AG08395 (cell line): ENCODE measurements around the gene MEGF11.

Source experiments
- DNase-seq: peaks from one replicate; pipeline ENCODE4 v3.0.0; 2012; ENCODE audit warnings: mixed read lengths, low spot score

Gene MEGF11

DNA sequence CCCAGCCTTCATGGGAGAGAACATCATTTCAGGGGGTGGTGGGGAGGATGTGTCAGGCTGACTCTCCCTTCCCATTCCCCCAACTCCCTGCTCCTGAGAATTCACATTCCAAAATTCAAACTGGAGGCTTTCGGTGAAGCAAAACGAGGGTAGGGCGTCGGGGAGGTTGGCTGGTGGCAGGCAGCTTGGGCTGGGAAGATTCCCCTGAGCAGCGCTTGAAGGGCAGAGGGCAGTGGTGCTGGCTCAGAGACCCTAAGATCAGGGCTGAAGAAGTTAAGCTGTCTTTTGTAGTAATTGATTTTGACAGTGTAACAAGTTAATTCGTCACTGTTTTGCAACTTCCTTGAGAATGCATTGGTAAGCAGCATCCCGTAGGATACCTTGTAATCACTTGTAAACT, 196.5 kb downstream of the MEGF11 start:
- DNase-seq: no peak

DNA sequence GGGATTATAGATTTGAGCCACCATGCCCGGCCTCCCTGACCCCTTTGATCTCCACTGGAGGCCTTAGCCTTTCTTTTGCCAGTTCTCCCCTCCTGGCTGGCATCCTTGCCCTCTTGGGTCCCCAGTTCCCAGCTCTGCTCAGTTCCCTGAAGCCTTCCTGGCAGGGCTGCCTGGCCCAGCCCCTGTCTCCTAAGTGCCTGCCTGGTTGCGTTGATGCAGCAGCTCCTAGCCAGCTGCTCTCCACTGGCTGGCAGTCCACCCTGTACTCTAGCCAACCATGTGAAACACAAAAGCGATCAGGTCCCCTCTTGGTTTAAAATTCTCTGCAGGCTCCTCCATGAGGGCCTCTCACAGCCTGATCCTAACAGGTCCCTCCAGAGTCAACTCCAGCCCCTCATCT, 199.6 kb downstream of the MEGF11 start:
- DNase-seq: no peak

DNA sequence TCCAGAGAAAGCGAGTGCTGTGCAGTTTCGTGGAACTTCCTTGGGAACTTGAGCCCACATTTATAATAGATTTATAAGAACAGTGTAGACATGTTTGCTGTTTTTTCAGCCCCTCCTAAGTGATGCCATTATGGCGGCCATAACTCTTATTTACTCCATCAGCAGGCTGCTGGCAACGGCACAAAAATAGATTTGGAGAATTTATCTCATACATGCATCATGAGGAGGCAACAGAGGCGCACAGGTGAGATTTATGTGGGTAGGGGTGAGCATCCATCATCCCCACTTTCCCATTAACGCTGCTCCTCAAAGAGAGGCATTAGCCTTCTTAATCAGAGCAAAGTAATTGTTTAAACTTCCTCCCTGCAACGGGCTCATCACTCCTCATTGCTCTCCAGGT, 201.7 kb downstream of the MEGF11 start:
- no peak for DNase-seq

DNA sequence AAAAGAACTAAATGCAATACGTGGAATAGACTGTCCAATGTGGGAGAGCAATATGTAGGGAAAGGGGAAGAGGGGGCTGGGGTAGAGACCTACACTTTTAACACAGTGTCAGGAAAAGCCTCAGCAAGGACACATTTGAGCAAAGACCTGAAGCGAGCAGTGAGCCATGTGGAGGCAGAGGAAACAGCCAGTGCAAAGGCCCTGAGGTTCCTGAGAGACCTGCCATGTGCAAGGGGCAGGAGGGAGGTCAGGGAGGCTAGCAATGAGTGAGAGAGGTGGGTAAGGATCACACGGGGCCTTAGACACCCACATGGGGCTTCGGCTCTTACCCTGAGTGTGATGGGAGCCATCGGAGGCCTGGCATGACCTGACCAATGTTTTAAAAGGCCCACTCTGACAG, 203.3 kb downstream of the MEGF11 start:
- DNase-seq: no peak

DNA sequence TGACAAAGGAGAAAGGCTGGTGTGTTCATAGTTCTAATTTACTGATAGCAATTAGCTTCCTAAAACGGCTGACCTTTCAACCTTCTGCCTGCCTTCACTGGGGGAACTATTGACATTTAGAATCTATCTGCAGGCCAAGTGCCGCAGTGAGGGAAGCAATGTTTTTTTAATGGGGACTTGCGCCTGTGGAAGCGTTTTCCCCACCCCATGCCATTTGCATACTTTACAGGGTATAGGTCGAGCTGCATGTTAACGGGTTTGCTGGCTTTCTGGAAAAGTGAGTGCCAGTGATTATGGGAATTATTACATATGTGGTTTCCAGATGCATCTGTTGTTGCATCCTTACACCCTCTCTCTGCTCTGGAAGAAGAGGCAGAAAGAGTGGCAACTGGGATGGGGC, 204.2 kb downstream of the MEGF11 start:
- no peak for DNase-seq

DNA sequence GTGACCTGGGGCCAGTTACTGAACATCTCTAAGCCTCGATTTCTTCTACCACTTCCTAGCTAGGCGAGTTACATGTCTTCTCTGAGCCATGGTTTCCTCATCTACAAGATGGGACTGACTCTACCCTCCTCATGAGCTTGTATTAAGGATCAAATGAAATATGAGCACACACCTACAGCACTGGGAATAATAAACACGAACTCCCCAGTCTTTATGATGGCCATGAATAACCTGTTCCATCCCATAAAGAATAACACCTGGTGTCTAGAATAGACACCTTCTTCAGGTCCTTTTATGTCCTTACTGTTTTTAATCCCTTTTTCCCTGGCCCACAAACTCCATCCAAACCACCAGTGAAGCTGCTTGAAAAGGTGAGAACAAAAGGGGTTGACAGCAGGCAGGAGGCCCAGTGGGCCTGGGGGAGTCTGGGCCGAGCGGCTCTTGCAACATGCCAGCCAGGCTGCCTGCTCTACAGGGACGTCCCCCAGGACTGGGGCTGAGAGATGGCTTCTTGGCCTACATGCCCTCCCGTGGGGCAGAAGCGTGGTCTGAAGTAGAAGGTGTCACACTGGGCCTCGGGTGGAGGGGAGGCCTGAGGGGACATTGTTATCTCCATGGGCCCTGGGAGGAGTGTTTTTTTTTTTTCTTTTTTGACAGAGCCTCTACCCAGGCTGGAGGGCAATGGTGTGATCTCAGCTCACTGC, 206.1 kb downstream of the MEGF11 start:
- no peak for DNase-seq

DNA sequence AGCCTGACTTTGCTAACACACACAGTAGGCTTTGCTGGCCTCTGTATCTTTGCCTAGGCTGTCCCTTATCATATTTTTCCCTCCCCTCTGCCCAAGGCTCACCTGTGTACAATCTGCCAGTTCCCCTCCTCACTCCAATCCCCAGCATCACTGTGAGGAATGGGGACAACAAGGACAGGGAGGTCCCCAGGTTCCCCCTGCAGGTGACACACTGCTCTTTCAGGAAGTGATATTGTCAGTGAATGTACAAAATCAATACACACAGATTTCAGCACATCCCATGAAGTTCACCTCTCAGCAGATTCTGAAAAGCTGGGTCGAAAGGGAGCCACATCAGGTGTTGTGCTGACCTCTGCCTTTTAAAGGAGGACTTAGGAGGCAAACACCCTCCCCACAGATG, 206.8 kb downstream of the MEGF11 start:
- DNase-seq: no peak

DNA sequence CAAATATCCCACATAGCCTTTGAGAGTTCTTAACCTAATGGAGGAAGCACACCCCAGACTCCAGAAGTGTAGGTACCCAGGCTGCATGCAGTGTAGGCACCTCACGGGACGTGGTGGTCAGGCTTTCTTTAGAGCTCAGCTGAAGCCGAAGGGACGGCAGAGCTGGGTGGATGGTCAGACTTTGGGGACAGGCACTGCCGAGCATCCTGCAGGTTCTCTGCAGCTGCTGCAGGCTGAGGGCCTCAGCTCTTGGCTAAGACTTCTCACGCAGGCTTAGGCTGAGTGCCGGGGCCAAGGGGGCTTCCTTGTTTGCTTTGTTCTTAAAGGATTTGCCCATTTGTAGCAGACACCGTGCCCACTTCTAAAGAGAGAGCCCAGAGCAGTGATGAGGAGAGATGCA, 207.2 kb downstream of the MEGF11 start:
- DNase-seq: no peak

DNA sequence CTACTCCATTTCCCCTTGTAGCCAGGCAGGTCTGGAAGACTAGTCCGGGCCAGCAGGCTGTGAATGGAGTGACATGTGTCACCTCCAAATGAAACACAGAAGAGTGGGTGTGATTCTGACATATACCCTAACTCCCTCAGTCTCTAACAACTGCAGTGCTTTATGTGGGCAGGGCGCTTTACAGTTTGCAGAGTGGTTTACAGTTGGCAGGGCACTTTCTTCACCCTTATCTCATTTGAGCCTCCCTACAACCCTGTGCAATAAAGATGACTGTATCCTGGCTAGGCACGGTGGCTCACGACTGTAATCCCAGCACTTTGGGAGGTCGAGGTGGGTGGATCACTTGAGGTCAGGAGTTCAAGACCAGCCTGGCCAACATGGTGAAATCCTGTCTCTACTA, 208.0 kb downstream of the MEGF11 start:
- no peak for DNase-seq

DNA sequence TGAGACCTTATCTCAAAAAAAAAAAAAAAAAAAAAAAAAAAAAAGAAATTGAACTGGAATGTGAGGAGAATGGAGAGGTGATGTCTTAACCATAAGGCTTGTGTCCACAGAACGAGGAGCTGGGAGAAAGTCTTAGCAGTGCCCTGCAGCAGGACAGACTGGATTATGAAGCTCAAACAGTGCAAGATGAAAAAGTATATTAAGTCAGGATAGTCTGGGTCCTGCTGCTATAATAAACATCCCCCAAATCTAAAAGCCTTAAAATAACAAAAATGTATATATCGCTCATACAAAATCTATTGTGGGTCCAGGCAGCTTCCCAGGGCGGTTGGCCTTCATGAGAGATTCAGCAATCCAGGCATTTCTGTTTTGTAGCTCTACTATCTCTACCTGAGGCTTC, 208.7 kb downstream of the MEGF11 start:
- no peak for DNase-seq

DNA sequence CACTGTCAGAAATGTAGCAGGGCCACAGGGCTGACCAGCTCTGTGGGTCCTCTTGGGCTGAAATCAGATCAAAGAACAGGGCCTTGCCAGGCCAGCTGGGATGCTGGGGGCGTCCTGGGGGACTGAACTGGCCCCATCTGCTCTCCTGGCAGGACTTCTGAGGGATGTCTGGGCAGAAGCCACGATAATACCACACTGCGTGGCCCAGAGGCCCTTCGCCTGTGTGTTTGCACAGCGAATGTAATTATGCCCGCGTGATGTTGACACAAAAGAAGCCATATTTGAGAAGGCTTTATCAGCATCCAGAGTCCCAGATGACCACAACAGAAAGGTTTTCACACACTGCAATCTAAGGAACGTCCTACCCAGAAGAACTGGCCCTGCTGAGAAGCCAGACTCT, 210.3 kb downstream of the MEGF11 start:
- DNase-seq: no peak

DNA sequence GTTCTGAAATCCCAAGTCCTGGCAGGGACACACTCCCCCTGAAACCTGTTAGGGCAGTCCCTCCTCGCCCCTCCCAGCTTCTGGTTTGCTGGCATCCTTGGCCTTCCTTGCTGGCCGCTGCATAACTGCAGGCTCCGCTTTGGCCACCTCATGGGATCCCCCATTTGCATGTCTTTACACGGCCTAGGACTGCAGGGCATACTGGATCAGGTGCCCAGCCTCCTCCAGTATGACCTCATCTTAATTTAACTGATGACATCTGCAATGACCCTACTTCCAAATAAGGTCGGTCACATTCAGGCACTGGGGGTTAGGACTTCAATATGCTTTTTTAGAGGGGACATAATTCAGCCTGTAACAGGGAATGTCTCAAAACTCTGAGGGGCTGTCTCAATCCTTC, 210.9 kb downstream of the MEGF11 start:
- DNase-seq: no peak

DNA sequence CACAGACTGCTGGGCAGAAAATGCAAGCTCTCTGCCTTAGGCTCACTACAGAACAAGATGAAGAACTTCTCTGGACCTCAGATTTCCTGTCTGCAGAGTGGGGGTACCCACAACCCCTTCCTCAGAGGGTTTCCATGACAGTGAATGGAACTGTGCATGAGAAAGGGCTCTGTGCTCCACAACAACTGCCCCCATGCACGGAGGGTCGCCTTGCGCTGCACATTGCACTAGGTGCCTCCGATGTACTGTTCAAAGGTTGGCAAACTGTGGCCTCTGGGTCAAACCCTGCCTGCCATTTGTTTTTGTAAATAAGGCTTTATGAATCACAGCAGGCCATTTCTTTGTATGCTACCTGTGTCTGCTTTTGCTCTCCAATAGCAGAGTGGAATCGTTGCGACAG, 212.3 kb downstream of the MEGF11 start:
- no peak for DNase-seq

DNA sequence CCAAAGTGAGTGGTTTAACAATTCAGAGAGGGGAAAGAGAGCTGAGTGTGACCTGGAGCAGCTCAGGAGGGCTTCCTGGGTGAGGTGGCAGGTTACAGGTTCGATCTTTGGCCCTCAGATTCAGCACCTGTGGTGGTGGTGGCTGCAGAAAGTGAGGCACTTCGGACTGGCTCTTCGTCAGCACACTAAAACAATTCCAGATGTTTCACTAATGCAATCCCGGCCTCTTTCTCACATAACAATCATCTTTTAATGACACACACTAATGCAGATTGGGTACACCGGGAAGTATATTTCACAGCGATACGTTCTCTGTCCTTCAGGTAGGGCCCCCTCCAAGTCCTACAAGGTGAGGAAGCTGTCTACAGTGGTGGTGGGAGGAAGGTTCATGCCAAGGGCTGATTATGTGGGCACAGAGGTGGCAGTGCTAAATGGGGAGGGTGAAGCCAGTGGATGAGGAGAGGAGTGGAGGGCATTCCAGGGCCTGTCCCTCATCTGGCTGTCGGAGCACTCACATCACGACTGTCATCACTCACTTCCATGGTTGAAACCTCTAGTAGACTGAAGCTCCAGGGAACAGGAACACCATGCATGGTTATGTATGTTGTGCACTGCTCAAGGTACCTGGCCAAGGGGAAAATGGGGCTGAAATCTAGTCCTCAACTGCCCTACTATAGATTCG, 213.2 kb downstream of the MEGF11 start:
- DNase-seq: peak; percentile 45

DNA sequence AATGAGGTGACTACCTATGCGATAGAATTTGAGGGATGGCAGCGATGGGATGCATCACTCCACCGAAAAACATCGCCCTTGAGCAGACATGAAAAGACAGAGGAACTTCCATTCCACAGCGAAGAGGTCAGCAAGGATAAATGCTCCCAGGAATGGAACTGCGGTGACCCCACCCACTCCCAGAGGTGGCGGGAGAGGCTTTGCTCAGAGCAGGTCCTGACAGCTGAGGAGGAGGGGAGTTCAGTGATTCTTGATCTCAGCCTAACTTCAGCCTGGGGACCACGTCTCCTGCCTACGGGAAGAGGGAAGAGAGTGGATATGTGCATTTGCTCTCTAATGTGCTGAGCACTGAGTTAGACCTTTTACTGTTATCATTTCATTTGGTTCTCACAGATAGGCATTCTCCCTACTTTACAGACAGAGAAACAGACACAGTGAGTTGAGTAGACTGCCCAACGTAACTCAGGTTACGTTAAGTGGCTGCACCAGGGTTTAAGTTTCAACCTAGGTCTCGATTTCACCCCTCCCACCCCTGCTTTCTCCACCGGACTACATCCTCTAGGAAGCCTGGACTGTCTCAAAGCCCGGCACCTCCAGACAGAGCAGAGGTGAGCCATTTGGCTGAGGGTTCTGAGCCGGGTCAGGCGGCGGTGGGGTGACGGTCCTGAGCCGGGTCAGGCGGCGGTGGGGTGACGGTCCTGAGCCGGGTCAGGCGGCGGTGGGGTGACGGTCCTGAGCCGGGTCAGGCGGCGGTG, 214.3 kb downstream of the MEGF11 start:
- peak; percentile 52 for DNase-seq

DNA sequence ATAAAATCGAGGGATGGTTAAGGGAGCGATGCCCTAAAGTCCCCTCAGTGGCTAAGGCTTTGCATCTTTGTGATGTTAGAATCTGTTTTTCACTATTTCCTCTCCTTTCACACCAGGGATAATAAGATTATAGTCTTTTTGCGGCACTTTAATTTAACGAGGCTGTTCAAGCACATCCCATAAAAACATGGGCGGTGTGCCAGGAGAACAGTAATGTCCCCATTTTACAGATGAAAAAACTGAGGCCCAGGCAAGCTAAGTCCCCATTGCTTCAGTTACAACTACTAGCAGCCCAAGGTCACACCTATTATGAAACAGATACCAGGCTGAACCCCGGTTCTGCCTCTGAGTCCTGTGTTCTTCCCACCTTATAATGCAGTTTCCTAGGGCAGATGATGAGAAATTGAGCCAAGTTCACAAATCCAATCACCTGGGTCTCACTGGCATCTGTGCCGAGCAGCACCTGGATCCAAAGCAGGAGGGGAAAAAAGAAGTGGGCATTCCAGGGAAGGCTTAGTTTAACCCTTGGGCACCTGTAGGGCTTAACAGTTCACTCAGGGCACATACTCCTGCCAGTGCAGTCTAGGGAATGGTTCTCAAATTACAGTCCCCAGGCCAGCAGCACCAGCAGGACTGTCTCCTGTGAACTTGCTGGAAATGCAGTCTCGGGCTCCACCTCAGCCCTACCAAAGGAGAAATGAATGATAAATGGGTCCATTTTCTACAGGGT, 215.0 kb downstream of the MEGF11 start:
- DNase-seq: no peak

DNA sequence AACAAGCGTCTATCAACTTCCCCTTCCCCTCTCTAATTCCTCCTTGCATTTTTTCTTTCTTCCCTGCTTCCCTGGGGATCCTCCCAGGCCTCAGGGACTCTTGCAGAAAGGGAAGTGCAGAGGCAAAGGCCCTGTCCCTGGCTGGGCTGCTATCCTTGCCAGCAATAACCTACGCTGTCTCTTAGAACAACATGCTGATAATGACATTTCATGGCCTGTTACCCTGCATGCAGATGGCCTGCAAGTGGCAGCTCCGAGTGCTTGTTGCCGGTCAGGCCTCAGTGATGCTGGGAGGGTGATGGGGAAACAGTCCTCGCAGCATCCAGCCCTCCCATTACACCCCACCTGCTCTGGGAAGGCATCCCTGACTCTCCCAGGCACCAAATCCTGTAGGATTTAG, 216.7 kb downstream of the MEGF11 start:
- DNase-seq: no peak

DNA sequence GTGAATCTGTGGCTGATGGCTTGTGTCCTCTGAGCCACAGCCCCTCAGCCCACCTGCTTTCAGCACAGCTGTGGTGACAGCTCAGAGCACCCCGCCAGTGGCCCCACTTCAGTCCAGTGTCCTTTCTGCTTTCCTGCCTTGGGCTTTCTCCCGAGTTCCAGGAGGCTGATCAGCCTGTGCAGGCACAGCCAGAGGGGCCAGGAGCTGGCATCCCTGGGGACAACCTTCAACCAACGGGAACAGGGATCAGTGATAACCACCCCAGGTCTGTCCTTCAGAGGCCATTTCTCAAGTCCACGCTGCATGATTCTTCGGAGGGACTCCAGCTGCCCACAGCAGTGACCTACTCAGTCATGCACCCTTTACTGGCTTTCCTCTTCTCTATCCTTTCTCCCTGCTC, 217.6 kb downstream of the MEGF11 start:
- no peak for DNase-seq

DNA sequence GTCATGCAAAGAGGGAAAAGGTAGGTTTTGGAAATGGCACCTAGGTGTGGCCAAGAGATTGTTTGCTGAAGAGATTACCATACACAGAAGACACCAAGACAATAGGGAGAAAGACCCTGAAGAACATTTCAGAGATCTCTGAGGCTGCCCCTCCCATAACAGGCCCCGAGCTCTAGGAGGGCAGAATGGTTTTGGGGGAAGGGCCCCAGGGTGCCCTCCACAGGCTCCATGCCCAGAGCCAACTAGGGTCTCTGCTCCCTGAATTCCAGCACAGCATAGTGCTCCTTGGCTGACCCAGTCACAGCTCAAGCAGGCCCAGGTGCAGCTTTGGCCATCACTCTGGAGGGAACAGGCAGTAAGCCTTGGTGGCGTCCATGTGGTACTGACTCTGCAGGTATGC, 220.4 kb downstream of the MEGF11 start:
- no peak for DNase-seq

DNA sequence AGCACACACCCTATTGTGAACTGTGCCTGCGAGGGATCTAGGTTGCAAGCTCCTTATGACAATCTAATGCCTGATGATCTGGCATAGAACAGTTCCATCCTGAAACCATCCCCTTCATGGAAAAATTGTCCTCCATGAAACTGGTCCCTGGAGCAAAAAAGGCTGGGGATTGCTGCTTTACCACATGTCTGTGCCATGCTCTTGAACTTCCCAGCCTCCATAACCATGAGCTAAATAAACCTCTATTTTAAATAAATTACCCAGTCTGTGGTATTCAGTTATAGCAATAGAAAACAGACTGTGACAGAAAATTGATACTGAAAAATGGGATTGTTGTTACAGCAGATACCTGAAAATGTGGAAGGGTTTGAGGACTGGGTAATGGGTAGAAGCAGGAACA, 221.5 kb downstream of the MEGF11 start:
- no peak for DNase-seq

DNA sequence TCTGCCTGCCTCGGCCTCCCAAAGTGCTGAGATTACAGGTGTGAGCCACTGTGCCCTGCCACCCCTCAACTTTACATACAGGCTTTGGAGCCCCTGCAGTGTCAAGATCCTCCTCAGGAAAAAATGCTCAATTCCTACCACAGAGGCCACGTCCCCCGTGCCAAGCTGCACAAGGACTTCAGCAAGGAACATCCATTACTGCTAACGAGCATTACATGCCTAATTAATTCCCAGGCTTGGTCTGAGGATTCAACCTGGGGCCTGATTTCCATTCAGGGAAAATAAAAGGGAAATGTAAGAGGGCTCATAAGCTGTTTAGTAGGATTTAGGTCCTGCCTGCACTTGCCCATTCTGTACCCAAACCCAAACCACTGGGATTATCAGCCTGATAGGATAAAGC, 222.9 kb downstream of the MEGF11 start:
- no peak for DNase-seq

DNA sequence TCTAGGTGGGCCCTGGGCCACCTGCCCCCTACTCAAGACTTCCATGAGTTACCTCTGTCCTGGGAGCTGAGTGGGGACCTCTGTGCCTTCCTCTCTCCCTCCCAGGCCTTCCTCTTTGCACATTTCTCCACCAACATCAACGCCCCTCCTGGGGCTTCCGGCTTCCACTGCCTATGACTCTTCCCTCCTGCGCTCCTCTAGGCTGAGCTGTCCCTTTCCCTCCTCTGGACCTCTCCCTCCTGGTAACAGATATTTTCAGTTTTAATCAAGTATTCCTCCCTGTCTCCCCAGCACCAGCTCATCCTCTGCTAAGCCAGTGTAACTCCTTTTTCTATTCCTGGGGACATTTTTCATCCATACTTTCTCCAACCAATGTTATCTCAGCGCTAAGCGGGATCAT, 223.9 kb downstream of the MEGF11 start:
- DNase-seq: no peak
